Erythroblast (primary cell): ENCODE results near the gene P2RX4.

Experiments
- GATA1 ChIP-seq: IDR thresholded peaks from 2 replicates; pipeline ENCODE4 v1.6.1; 2011; ENCODE audit warnings: low read depth, mild to moderate bottlenecking, control low read depth, low read length, moderate library complexity
- POLR2A ChIP-seq: IDR thresholded peaks from 2 replicates; pipeline ENCODE4 v1.6.1; 2011; ENCODE audit warnings: mild to moderate bottlenecking, low read length

DNA sequence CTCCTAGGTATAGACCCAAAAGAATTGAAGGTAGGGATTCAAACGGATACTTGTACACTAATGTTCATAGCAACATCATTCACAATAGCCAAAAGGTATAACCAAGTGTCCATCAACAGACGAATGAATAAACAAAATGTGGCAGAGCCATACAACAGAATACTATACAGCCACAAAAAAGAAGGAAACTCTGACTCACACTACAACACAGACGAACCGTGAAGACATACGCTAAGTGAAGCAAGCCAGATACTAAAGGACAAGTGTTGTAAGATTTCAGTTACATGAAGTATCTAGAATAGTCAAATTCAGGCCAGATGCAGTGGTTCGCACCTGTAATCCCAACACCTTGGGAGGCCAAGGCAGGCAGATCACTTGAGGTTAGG lies 67.4 kb downstream of the P2RX4 start:
- TF ChIP-seq POLR2A, result no peak
- no peak for TF ChIP-seq GATA1
